H1 (cell line): ENCODE data around the gene C15orf39. TPM values are rescaled to one million over a fixed set of nuclear protein-coding genes. Genes with fewer than 3 reads are reported as not detected.

ENCODE experiments used
- JUND ChIP-seq: IDR thresholded peaks from 2 replicates; pipeline ENCODE4 v1.6.1; 2011; ENCODE audit warnings: mild to moderate bottlenecking, improper control_type of control experiment, low read length
- NRF1 ChIP-seq: IDR thresholded peaks from 2 replicates; pipeline ENCODE4 v1.6.1; 2011; ENCODE audit warnings: mild to moderate bottlenecking, low read depth, low read length, improper control_type of control experiment
- polyA plus RNA-seq, 7 experiments: library from polyadenylated mRNA; depleted of rRNA in 3 of 7; stranded (reverse) in 5 of 7; unstranded in 2 of 7; fragments of >200 nt in 5 of 7; fragments of 200-250 nt in 2 of 7; gene quantifications; 1 replicate in 5 of 7; 2 replicates in 1 of 7; 4 replicates in 1 of 7; pipeline versions ENCODE4 v1.2.1 to v1.2.3, GENCODE V29; 2011 to 2013; ENCODE audit warnings: missing spikeins in 2 of 7, mixed read lengths in 2 of 7
- total RNA-seq: library from RNA; stranded (reverse); fragmentation: NEBNext Ultra II Directional; extraction: Animal tissue kit (Norgen Biotek cat#: 25700); gene quantifications from 2 replicates; pipeline ENCODE4 v1.2.1, GENCODE V29; 2021

C15orf39 gene
- total and polyA plus RNA-seq, 2 of the 8 experiments (the other 6 are each of a cell fraction or from before 2014, with no cell fraction given) = 13.8 to 38.5 TPM

- TF ChIP-seq JUND = no peak
- TF ChIP-seq NRF1 = no peak
Observed at GRCh38 chr15:75153565-75154276, 48.0 kb upstream of the C15orf39 start (continued).
